HepG2 (cell line): ENCODE results near the gene ACER3. TPM values are rescaled to one million over a fixed set of nuclear protein-coding genes. Genes with fewer than 3 reads are reported as not detected.
A peak's percentile ranks its signal among the peaks of the same experiment; 100 is the strongest.

ENCODE experiments used
- ASH2L ChIP-seq: fragments of 300-600, 200-600 bp; sonication (generic); IDR thresholded peaks from 2 replicates; pipeline ENCODE4 v1.7.0; 2017; ENCODE audit warnings: low read depth, mild to moderate bottlenecking, moderate library complexity, mixed read lengths, low read length; ENCODE audit not compliant: insufficient read length
- CBX5 ChIP-seq: sonication (generic); formaldehyde crosslinking; IDR thresholded peaks from 2 replicates; pipeline ENCODE4 v1.4.0; 2020; ENCODE audit warnings: missing genetic modification reagents, borderline replicate concordance
- CHD2 ChIP-seq: IDR thresholded peaks from 2 replicates; pipeline ENCODE4 v1.6.1; 2011; ENCODE audit warnings: low read depth, low read length, improper control_type of control experiment
- CHD4 ChIP-seq: fragments of 200-600 bp; sonication (generic); IDR thresholded peaks from 2 replicates; pipeline ENCODE4 v1.7.0; 2017; ENCODE audit warnings: mild to moderate bottlenecking, low read length, borderline replicate concordance
- NAIF1 ChIP-seq: sonication (generic); formaldehyde crosslinking; IDR thresholded peaks from 2 replicates; pipeline ENCODE4 v1.5.0; 2020; ENCODE audit warnings: mild to moderate bottlenecking, missing genetic modification reagents, borderline replicate concordance
- PITX1 ChIP-seq: sonication (generic); formaldehyde crosslinking; IDR thresholded peaks from 2 replicates; pipeline ENCODE4 v1.5.1; 2020; ENCODE audit warnings: mild to moderate bottlenecking, missing genetic modification reagents
- PLRG1 ChIP-seq: fragments of 450-650 bp; conservative IDR thresholded peaks from 2 replicates; pipeline ENCODE4 v1.6.1; 2016
- RBFOX2 ChIP-seq: fragments of 200-400 bp; formaldehyde crosslinking; IDR thresholded peaks from 2 replicates; pipeline ENCODE4 v1.6.1; 2017; ENCODE audit warnings: low read depth, mild to moderate bottlenecking, low read length
- RNF2 ChIP-seq: fragments of 450-650 bp; conservative IDR thresholded peaks from 2 replicates; pipeline ENCODE4 v1.6.1; 2016; ENCODE audit warnings: low read depth
- SCMH1 ChIP-seq: sonication (generic); formaldehyde crosslinking; IDR thresholded peaks from 2 replicates; pipeline ENCODE4 v1.9.0; 2021; ENCODE audit warnings: missing genetic modification reagents, mild to moderate bottlenecking, borderline replicate concordance
- SP5 ChIP-seq: IDR thresholded peaks from 2 replicates; pipeline ENCODE4 v1.6.1; 2016; ENCODE audit warnings: low read depth, borderline replicate concordance
- TGIF2 ChIP-seq: IDR thresholded peaks from 2 replicates; pipeline ENCODE4 v1.6.1; 2016; ENCODE audit warnings: control low read depth, missing compliant biosample characterization
- TMF1 ChIP-seq: sonication (generic); formaldehyde crosslinking; IDR thresholded peaks from 2 replicates; pipeline ENCODE4 v1.8.1; 2022; ENCODE audit warnings: low read depth, missing genetic modification reagents
- XBP1 ChIP-seq: sonication (generic); formaldehyde crosslinking; IDR thresholded peaks from 2 replicates; pipeline ENCODE4 v1.5.0; 2020; ENCODE audit warnings: missing genetic modification reagents
- ZNF234 ChIP-seq: sonication (generic); formaldehyde crosslinking; conservative IDR thresholded peaks from 2 replicates; pipeline ENCODE4 v1.5.1; 2020; ENCODE audit warnings: mild to moderate bottlenecking, missing genetic modification reagents
- ZNF337 ChIP-seq: sonication (generic); formaldehyde crosslinking; IDR thresholded peaks from 2 replicates; pipeline ENCODE4 v1.5.1; 2020; ENCODE audit warnings: missing genetic modification reagents, low read depth, mild to moderate bottlenecking, borderline replicate concordance
- ZNF556 ChIP-seq: sonication (generic); formaldehyde crosslinking; IDR thresholded peaks from 2 replicates; pipeline ENCODE4 v1.4.0; 2020; ENCODE audit warnings: mild to moderate bottlenecking, missing genetic modification reagents, borderline replicate concordance
- ZNF616 ChIP-seq: sonication (generic); formaldehyde crosslinking; IDR thresholded peaks from 2 replicates; pipeline ENCODE4 v1.5.0; 2020; ENCODE audit warnings: low read depth, mild to moderate bottlenecking, missing genetic modification reagents
- ZNF724P ChIP-seq: sonication (generic); formaldehyde crosslinking; IDR thresholded peaks from 2 replicates; pipeline ENCODE4 v1.8.0; 2022; ENCODE audit warnings: missing genetic modification reagents, borderline replicate concordance
- ZNF747 ChIP-seq: sonication (generic); formaldehyde crosslinking; IDR thresholded peaks from 2 replicates; pipeline ENCODE4 v1.8.1; 2023; ENCODE audit warnings: missing genetic modification reagents, mild to moderate bottlenecking, borderline replicate concordance
- ZSCAN30 ChIP-seq: sonication (generic); formaldehyde crosslinking; IDR thresholded peaks from 2 replicates; pipeline ENCODE4 v1.5.0; 2020; ENCODE audit warnings: mild to moderate bottlenecking, missing genetic modification reagents
- polyA plus RNA-seq, 8 experiments: library from polyadenylated mRNA; depleted of rRNA in 3 of 8; stranded (reverse) in 7 of 8; unstranded in 1 of 8; fragments of >200 nt; fragmentation: Illumina TruSeq in 4 of 8; extraction: Trizol in 4 of 8; gene quantifications; 2 replicates each; pipeline versions ENCODE4 v1.2.1 to v1.2.3, GENCODE V29; 2011 to 2016; ENCODE audit warnings: low read depth in 4 of 8, missing spikeins in 1 of 8, mixed read lengths in 1 of 8; ENCODE audit not compliant: insufficient read depth in 1 of 8
- total RNA-seq, 5 experiments: library from RNA; depleted of rRNA; stranded (reverse); fragments of >200 nt; fragmentation: Illumina TruSeq; extraction: Trizol; gene quantifications; 2 replicates each; pipeline ENCODE4 v1.2.3, GENCODE V29; 2016; ENCODE audit warnings: low read depth in 1 of 5
- TF ChIP-seq, protein P1 (sequence below): sonication (generic); formaldehyde crosslinking; IDR thresholded peaks from 2 replicates; pipeline ENCODE4 v1.5.0; 2020; ENCODE audit warnings: mild to moderate bottlenecking, missing genetic modification reagents
- TF ChIP-seq, protein P2 (sequence below): sonication (generic); formaldehyde crosslinking; IDR thresholded peaks from 2 replicates; pipeline ENCODE4 v1.8.0; 2022; ENCODE audit warnings: mild to moderate bottlenecking, missing genetic modification reagents, moderate library complexity
- TF ChIP-seq, protein P3 (sequence below): sonication (generic); formaldehyde crosslinking; IDR thresholded peaks from 2 replicates; pipeline ENCODE4 v1.8.0; 2022; ENCODE audit warnings: missing genetic modification reagents, low read depth, mild to moderate bottlenecking, borderline replicate concordance
- TF ChIP-seq, protein P4 (sequence below): sonication (generic); formaldehyde crosslinking; IDR thresholded peaks from 2 replicates; pipeline ENCODE4 v1.9.0; 2022; ENCODE audit warnings: missing genetic modification reagents, mild to moderate bottlenecking, borderline replicate concordance

ACER3 gene
- total and polyA plus RNA-seq, 2 of the 13 experiments (the other 11 are each of a cell fraction or from before 2014, with no cell fraction given) = 6.0 to 9.8 TPM

DNA sequence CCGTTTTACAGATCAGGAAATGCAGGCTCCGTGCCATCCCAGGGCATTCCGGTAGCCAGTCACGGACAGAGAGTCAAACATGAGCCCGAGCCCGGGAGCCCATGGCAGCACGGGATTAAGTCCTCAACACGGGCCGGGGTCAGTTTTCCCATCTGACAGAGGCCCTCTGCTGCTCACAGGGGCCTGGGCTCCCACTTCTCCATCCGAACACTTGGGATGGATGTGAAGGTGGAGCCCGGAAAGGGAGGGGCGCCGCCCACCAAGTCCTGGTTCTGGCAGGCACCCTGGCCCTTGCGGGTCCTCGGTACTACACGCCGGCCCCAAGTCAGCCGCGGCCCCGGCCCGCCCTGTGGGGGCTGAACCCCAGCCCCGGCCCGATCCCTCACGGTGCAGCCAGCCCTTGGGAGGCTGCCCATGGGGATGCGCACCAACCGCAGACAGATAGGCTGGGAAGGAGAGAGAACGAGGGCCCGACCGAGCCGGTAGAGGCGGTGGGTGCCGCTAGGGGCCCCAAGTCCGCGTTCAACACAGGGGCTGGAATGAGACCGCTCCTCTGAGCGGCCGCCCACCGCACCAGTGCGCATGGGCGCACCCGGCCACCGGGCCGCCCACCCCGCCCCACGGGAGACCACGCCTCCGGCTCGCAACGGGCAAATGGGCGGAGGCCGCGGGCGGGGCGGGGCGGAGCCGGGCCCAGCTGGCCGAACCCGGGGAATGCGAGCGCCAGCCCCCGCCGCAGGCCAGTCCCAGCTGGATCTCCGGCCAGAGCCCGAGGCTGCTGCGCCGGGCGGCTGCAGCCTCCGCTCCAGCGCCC, 205.7 kb downstream of the ACER3 start, which contains the start of gene CAPN5 (continued):
- TF ChIP-seq ZNF556 (CRISPR knock-in tag) (peak; percentile 7; the same call in 1 of the 2 replicates), PITX1 (CRISPR knock-in tag) (no peak), TGIF2 (no peak), ZNF747 (no peak; the same call in 1 of the 2 replicates), CHD2 (no peak), TMF1 (CRISPR knock-in tag) (no peak), ZNF616 (CRISPR knock-in tag) (no peak), SP5 (CRISPR knock-in tag) (peak; percentile 45; the same call in 1 of the 2 replicates), ZNF337 (CRISPR knock-in tag) (peak; percentile 35; the same call in 1 of the 2 replicates), XBP1 (CRISPR knock-in tag) (no peak), ZNF234 (no peak), ZNF724P (CRISPR knock-in tag) (0 out of 2 replicates have a peak, but pooled peaks have one; percentile 68), ASH2L (peak; percentile 35), ZSCAN30 (CRISPR knock-in tag) (no peak), PLRG1 (no peak), NAIF1 (CRISPR knock-in tag) (no peak), CBX5 (CRISPR knock-in tag) (no peak), RBFOX2 (peak; percentile 64; the same call in 1 of the 2 replicates), SCMH1 (CRISPR knock-in tag) (no peak), CHD4 (no peak), RNF2 (no peak)
- TF ChIP-seq, protein P1, sequence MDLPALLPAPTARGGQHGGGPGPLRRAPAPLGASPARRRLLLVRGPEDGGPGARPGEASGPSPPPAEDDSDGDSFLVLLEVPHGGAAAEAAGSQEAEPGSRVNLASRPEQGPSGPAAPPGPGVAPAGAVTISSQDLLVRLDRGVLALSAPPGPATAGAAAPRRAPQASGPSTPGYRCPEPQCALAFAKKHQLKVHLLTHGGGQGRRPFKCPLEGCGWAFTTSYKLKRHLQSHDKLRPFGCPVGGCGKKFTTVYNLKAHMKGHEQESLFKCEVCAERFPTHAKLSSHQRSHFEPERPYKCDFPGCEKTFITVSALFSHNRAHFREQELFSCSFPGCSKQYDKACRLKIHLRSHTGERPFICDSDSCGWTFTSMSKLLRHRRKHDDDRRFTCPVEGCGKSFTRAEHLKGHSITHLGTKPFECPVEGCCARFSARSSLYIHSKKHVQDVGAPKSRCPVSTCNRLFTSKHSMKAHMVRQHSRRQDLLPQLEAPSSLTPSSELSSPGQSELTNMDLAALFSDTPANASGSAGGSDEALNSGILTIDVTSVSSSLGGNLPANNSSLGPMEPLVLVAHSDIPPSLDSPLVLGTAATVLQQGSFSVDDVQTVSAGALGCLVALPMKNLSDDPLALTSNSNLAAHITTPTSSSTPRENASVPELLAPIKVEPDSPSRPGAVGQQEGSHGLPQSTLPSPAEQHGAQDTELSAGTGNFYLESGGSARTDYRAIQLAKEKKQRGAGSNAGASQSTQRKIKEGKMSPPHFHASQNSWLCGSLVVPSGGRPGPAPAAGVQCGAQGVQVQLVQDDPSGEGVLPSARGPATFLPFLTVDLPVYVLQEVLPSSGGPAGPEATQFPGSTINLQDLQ (CRISPR knock-in tag) = no peak
- TF ChIP-seq, protein P2, sequence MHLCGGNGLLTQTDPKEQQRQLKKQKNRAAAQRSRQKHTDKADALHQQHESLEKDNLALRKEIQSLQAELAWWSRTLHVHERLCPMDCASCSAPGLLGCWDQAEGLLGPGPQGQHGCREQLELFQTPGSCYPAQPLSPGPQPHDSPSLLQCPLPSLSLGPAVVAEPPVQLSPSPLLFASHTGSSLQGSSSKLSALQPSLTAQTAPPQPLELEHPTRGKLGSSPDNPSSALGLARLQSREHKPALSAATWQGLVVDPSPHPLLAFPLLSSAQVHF = no peak
- TF ChIP-seq, protein P3, sequence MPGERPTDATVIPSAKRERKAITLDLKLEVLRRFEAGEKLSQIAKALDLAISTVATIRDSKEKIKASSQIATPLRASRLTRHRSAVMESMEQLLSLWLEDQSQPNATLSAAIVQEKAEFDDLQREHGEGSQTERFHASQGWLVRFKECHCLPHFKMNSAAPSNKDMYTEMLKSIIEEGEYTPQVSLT = no peak
- TF ChIP-seq, protein P4, sequence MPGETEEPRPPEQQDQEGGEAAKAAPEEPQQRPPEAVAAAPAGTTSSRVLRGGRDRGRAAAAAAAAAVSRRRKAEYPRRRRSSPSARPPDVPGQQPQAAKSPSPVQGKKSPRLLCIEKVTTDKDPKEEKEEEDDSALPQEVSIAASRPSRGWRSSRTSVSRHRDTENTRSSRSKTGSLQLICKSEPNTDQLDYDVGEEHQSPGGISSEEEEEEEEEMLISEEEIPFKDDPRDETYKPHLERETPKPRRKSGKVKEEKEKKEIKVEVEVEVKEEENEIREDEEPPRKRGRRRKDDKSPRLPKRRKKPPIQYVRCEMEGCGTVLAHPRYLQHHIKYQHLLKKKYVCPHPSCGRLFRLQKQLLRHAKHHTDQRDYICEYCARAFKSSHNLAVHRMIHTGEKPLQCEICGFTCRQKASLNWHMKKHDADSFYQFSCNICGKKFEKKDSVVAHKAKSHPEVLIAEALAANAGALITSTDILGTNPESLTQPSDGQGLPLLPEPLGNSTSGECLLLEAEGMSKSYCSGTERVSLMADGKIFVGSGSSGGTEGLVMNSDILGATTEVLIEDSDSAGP (CRISPR knock-in tag) = peak; percentile 79; the same call in 1 of the 2 replicates
